ENCODE measurements around the gene LHPP. TPM values are rescaled to one million over a fixed set of nuclear protein-coding genes. Genes with fewer than 3 reads are reported as not detected.

The LHPP gene
- total RNA-seq, 1 experiment from 2014 or later: 3.7 TPM

GRCh38 chr10:124647421-124648130 is 186.0 kb downstream of the LHPP start:
- CTCF ChIA-PET: interaction anchor here (0.6 to 1.7 kb wide), 6 partner anchors 14 to 117 kb away, joined by 3 to 7 read pairs (median 4); no protein-coding TSS in a partner anchor
- intact Hi-C loops (cut with micrococcal nuclease): loop anchor here (5.0 kb wide), 1 partner anchor 95 kb away; the partner anchor contains the start of gene FAM53B
- H3K36me3 Mint-ChIP-seq (ENCODE audit: insufficient read depth, unreplicated experiment): peaks cover 9% of the 10 kb centered on the region

GRCh38 chr10:124648131-124648475 is 186.5 kb downstream of the LHPP start:
- peaks cover 13% of the 10 kb centered on the region for H3K36me3 Mint-ChIP-seq (ENCODE audit: insufficient read depth, unreplicated experiment)
- ChIA-PET POLR2A (no interaction called here), CTCF (interaction anchor here (0.6 to 1.7 kb wide), 6 partner anchors 13 to 118 kb away, joined by 3 to 7 read pairs (median 4); no protein-coding TSS in a partner anchor)
- no peak for TF ChIP-seq CTCF (IDR thresholded peaks at IDR 0.05; ENCODE audit: unreplicated experiment)
- no TSS peak for BruUV-seq (replicated peaks)
- intact Hi-C loops (cut with micrococcal nuclease): loop anchor here (5.0 kb wide), 1 partner anchor 94 kb away; the partner anchor contains the start of gene FAM53B
- no peak for DNase-seq (ENCODE audit: unreplicated experiment)
- H3K4me3 Mint-ChIP-seq (ENCODE audit: unreplicated experiment): no peak overlapping the region
- no peak overlapping the region for H3K27ac Mint-ChIP-seq (ENCODE audit: low read depth, unreplicated experiment)
- H3K4me1 Mint-ChIP-seq (ENCODE audit: insufficient read depth, unreplicated experiment): peaks cover 23% of the 10 kb centered on the region
- no peaks in the 10 kb centered on the region for H3K9me3 Mint-ChIP-seq (ENCODE audit: unreplicated experiment)
- H3K27me3 Mint-ChIP-seq (ENCODE audit: insufficient read depth, unreplicated experiment): no peaks in the 10 kb centered on the region

More at GRCh38 chr10:124647421-124648130, 186.0 kb downstream of the LHPP start:
- BruUV-seq (replicated peaks): no TSS peak
- POLR2A ChIA-PET: no interaction called here
- peak; percentile 52 for DNase-seq (ENCODE audit: unreplicated experiment)
- H3K4me1 Mint-ChIP-seq (ENCODE audit: insufficient read depth, unreplicated experiment): peaks cover 26% of the 10 kb centered on the region
- no peaks in the 10 kb centered on the region for H3K27me3 Mint-ChIP-seq (ENCODE audit: insufficient read depth, unreplicated experiment)
- H3K4me3 Mint-ChIP-seq (ENCODE audit: unreplicated experiment): no peak overlapping the region
- H3K9me3 Mint-ChIP-seq (ENCODE audit: unreplicated experiment): no peaks in the 10 kb centered on the region
- no peak for TF ChIP-seq CTCF (IDR thresholded peaks at IDR 0.05; ENCODE audit: unreplicated experiment)
- no peak overlapping the region for H3K27ac Mint-ChIP-seq (ENCODE audit: low read depth, unreplicated experiment)

- intact Hi-C loops (cut with micrococcal nuclease): loop anchor here (5.0 kb wide), 1 partner anchor 94 kb away; the partner anchor contains the start of gene FAM53B
- TF ChIP-seq CTCF (IDR thresholded peaks at IDR 0.05; ENCODE audit: unreplicated experiment): no peak
- H3K4me3 Mint-ChIP-seq (ENCODE audit: unreplicated experiment): no peak overlapping the region
- no TSS peak for BruUV-seq (replicated peaks)
- no peaks in the 10 kb centered on the region for H3K9me3 Mint-ChIP-seq (ENCODE audit: unreplicated experiment)
- ChIA-PET POLR2A (interaction anchor here (1.1 to 2.0 kb wide), 3 partner anchors 89 to 114 kb away, joined by 4 to 10 read pairs (median 5); no protein-coding TSS in a partner anchor), CTCF (interaction anchor here (0.7 to 1.7 kb wide), 5 partner anchors 10 to 118 kb away, joined by 3 to 6 read pairs (median 3); no protein-coding TSS in a partner anchor)
- no peak overlapping the region for H3K27ac Mint-ChIP-seq (ENCODE audit: low read depth, unreplicated experiment)
- DNase-seq (ENCODE audit: unreplicated experiment): peak; percentile 65
- peaks cover 13% of the 10 kb centered on the region for H3K36me3 Mint-ChIP-seq (ENCODE audit: insufficient read depth, unreplicated experiment)
- peaks cover 23% of the 10 kb centered on the region for H3K4me1 Mint-ChIP-seq (ENCODE audit: insufficient read depth, unreplicated experiment)
- H3K27me3 Mint-ChIP-seq (ENCODE audit: insufficient read depth, unreplicated experiment): no peaks in the 10 kb centered on the region
These were observed 187.1 kb downstream of the LHPP start for GRCh38 chr10:124648738-124649137.

GRCh38 chr10:124649214-124649613 is 187.6 kb downstream of the LHPP start:
- CTCF ChIA-PET: interaction anchor here (0.6 to 1.7 kb wide), 4 partner anchors 10 to 96 kb away, joined by 3 to 5 read pairs (median 3); no protein-coding TSS in a partner anchor
- Mint-ChIP-seq H3K4me1 (ENCODE audit: insufficient read depth, unreplicated experiment) (peaks cover 23% of the 10 kb centered on the region), H3K9me3 (ENCODE audit: unreplicated experiment) (no peaks in the 10 kb centered on the region), H3K4me3 (ENCODE audit: unreplicated experiment) (no peak overlapping the region), H3K27me3 (ENCODE audit: insufficient read depth, unreplicated experiment) (no peaks in the 10 kb centered on the region), H3K36me3 (ENCODE audit: insufficient read depth, unreplicated experiment) (peaks cover 13% of the 10 kb centered on the region), H3K27ac (ENCODE audit: low read depth, unreplicated experiment) (peak overlapping the region; percentile 62)
- POLR2A ChIA-PET: interaction anchor here (0.7 to 2.0 kb wide), 4 partner anchors 38 to 114 kb away, joined by 3 to 10 read pairs (median 4); no protein-coding TSS in a partner anchor
- no TSS peak for BruUV-seq (replicated peaks)
- intact Hi-C loops (cut with micrococcal nuclease): loop anchor here (5.0 kb wide), 1 partner anchor 93 kb away; the partner anchor contains the start of gene FAM53B
- no peak for TF ChIP-seq CTCF (IDR thresholded peaks at IDR 0.05; ENCODE audit: unreplicated experiment)
- peak; percentile 49 for DNase-seq (ENCODE audit: unreplicated experiment)
